Subcutaneous adipose tissue (tissue), 4 donors: ENCODE data around the gene SUGCT. TPM values are rescaled to one million over a fixed set of nuclear protein-coding genes. Genes with fewer than 3 reads are reported as not detected.

Source experiments
- CTCF ChIP-seq: fragments of 450-650 bp; IDR thresholded peaks from one replicate; pipeline ENCODE4 v1.5.1; 2016; ENCODE audit warnings: low read depth, mild to moderate bottlenecking, control low read depth, antibody characterized with exemption, moderate library complexity
- total RNA-seq, 4 donors: library from RNA; depleted of rRNA; stranded (reverse); fragments of >200 nt; gene quantifications; one replicate each; pipeline ENCODE4 v1.1.0, GENCODE V29; 2016

SUGCT gene
- total RNA-seq, 4 donors from 2014 or later, result 1.1 to 3.1 (median 1.8) TPM

- no peak for TF ChIP-seq CTCF
Measured at GRCh38 chr7:40421433-40421832, 286.6 kb downstream of the SUGCT start.

- TF ChIP-seq CTCF, result no peak
Measured at GRCh38 chr7:40425696-40426095, 290.9 kb downstream of the SUGCT start.

- TF ChIP-seq CTCF, result no peak
Measured at GRCh38 chr7:40428421-40428820, 293.6 kb downstream of the SUGCT start.

- TF ChIP-seq CTCF, result no peak
Measured at GRCh38 chr7:40429826-40430225, 295.0 kb downstream of the SUGCT start.

- no peak for TF ChIP-seq CTCF
Measured at GRCh38 chr7:40432046-40432445, 297.2 kb downstream of the SUGCT start.

GRCh38 chr7:40436710-40437109 lies 301.9 kb downstream of the SUGCT start:
- no peak for TF ChIP-seq CTCF

GRCh38 chr7:40437498-40437897 lies 302.7 kb downstream of the SUGCT start:
- TF ChIP-seq CTCF, result no peak
